NCI-H146 treated with DMSO at 0.1 percent for 48 hours (cell line): Measurements from ENCODE around the gene MUS81.

Experiments
- DNase-seq: peaks from one replicate; lab custom pipeline; 2025; ENCODE audit not compliant: unreplicated experiment; lab: John Stamatoyannopoulos, UW

Gene MUS81

GRCh38 chr11:65872586-65873317 is 12.5 kb downstream of the MUS81 start, which contains the start of gene EFEMP2:
TSS of gene EFEMP2 (minus strand) at chr11:65872800. CDS start at chr11:65872354, 446 bp downstream.
- DNase-seq: no peak

DNA sequence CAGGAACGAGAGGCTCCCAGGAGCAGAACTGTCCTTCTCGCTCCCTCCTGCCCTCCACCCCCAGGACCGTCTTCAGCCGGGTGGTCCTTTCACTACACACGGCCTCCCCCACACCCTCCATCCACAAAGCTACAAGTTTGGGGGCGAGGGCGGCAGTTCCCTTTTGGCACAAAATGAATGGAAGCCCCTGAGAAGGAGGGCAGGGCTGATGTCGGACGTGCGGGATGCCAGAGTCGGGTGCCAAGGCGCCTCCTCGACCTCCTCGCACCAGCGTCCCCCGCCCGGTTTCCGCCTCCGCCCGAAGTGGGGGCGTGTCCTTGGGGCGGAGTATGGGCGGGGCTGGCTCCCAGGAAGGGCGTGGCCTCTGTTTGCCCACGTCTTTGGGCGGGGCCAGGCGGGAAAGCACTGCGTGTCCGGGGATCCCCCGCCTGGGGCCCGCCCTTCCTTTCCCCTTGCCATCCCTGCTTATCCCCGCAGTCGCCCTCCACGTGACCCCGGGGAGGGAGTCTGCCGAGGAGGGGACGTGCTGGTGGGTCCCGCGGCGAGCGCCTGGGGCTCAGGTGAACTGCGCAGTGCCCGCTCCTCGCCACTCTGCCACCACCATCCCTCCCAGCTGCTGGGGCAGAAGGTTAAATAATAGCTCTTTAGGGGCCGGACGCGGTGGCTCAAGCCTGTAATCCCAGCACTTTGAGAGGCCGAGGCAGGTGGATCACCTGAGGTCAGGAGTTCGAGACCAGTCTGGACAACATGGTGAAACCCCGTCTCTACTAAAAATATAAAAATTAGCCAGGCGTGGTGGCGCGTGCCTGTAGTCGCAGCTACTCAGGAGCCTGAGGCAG is 13.3 kb downstream of the MUS81 start:
- DNase-seq: peak; percentile 78

GRCh38 chr11:65879617-65880016 is 19.4 kb downstream of the MUS81 start, which contains the start of gene CTSW:
TSS of gene CTSW (plus strand) at chr11:65879837. CDS start at chr11:65879855, 18 bp downstream.
- DNase-seq: no peak

DNA sequence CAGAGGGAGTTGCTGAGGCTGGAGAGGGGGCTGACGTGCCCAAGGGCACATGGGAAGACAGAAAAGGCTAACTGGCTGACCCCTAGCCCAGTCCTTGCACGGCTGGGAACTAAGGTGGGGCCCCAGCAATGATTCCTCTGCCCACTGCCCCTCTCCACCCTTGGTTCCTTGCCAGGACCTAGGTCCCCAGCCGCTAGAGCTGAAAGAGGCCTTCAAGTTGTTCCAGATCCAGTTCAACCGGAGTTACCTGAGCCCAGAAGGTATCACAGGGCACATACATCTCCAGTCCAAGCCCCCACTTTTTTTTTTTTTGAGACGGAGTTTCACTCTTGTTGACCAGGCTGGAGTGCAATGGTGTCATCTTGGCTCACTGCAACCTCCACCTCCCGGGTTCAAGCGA is 19.8 kb downstream of the MUS81 start:
- DNase-seq: no peak

GRCh38 chr11:65880844-65881421 is 20.7 kb downstream of the MUS81 start:
- DNase-seq: no peak

DNA sequence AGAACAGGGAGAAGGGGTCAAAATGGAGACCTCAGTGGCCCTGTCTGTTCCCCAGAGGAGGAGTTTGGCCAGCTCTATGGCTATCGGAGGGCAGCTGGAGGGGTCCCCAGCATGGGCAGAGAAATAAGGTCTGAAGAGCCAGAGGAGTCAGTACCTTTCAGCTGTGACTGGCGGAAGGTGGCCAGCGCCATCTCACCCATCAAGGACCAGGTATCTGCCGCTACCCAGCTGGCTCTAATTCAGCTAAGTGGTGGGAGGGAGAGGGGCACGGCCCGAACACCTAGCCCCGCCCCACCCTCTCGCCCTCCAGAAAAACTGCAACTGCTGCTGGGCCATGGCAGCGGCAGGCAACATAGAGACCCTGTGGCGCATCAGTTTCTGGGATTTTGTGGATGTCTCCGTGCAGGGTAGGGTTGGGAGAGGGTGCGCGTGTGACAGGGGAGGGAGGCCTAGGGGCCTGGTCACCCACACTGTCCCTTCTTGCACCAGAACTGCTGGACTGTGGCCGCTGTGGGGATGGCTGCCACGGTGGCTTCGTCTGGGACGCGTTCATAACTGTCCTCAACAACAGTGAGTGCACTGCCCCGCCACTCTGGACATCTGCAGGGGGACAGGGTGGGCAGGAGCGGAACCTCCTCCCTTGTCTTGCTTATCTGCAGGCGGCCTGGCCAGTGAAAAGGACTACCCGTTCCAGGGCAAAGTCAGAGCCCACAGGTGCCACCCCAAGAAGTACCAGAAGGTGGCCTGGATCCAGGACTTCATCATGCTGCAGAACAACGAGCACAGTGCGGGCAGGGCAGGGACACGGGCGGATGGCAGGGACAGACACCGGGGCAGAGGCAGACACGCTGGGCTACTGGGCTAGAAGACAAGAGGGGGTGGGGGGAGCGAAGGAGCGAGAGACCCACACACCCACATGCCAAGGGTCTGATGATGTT is 22.2 kb downstream of the MUS81 start:
- DNase-seq: no peak

DNA sequence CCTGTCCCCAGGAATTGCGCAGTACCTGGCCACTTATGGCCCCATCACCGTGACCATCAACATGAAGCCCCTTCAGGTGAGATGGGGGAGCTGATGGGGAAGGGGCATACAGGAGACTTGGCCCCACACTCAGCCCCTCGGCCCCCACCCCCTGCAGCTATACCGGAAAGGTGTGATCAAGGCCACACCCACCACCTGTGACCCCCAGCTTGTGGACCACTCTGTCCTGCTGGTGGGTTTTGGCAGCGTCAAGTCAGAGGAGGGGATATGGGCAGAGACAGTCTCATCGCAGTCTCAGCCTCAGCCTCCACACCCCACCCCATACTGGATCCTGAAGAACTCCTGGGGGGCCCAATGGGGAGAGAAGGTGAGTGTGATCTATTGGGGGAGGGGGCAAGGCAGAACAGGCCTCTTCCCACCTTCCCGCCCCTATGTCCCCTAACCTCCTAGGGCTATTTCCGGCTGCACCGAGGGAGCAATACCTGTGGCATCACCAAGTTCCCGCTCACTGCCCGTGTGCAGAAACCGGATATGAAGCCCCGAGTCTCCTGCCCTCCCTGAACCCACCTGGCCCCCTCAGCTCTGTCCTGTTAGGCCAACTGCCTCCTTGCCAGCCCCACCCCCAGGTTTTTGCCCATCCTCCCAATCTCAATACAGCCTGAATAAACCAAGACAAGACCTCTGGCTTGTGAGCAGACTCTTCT is 23.0 kb downstream of the MUS81 start:
- no peak for DNase-seq

DNA sequence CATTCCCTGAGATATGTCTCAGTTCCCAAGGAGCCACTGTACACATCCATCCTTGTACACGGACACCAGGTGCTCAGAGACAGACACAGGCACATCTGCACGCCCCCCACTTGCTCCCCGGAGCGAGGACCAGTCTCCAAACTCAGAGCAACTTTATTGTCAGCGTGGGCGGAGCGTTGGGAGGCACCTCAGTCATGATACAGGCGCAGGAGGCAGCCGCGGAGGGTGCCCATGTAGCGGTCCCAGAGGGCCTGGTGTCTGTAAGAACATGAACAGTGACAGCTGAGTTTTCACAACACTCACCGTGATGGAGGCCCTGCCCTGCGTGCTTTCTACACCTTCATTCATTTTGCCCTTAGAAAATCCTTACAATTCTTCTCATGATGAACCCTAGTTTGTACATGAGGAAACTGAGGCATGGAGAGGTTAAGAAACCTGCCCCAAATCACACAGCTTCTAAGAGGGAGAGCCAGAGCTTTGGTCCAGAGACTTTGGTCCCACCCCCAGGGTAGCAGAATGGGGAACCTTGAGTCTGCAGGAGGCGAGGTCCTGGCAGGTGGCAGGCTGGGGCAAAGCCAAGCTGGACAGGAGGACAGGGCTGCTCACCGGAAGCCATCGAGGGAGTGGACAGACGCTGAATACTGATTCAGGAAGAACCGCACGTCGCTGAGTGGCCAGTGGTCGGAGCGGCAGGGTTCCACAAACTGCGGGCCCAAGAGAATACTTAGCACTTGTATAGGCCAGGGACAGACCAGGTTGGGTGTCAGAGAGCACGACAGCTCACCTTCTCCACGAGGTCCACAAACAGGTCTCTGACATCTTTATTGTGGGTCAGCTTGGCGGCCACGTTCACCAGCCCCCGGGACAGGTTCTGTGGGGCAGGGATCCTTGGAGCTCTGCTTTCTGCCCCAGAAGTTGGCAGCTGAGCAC is 23.8 kb downstream of the MUS81 start:
- DNase-seq: no peak

DNA sequence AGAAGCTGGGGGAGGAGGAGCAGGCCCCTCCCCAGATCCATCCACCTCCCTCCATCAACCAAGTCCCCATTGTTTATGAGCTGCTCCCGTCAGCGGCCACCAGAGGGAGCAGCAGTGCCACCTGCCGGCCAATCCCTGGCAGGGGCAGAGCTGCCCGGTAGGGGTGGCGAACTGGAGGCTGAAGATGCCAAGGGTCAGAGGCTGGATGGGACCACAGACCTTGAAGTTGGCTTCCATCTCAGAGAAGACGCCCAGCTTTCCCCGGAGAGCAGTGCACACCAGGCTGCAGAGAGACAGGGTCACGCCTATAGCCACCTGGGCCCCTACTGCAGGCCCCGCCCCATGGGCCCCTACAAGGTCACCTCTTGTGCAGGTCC is 24.5 kb downstream of the MUS81 start:
- peak; percentile 53 for DNase-seq

DNA sequence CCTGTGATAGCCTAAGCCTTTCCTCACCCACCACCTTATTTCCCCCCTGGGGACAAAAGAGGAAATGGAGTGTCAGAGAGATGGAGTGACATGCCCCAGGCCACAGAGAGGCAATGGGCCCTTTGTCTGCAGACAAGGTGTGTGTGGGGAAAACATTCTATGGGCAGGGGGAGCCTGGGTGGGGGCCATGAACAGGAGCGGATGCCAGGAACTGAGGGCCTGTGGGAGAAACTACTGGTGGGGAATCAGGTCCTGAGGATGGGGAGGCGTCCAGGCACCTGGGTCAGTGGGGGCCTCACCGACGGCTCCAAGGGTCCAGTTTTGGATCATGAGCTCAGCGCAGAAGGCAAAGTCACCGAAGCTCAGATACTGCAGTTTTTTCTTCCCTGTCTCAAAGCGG is 25.0 kb downstream of the MUS81 start:
- no peak for DNase-seq

GRCh38 chr11:65885808-65886536 is 25.7 kb downstream of the MUS81 start:
- DNase-seq: no peak

DNA sequence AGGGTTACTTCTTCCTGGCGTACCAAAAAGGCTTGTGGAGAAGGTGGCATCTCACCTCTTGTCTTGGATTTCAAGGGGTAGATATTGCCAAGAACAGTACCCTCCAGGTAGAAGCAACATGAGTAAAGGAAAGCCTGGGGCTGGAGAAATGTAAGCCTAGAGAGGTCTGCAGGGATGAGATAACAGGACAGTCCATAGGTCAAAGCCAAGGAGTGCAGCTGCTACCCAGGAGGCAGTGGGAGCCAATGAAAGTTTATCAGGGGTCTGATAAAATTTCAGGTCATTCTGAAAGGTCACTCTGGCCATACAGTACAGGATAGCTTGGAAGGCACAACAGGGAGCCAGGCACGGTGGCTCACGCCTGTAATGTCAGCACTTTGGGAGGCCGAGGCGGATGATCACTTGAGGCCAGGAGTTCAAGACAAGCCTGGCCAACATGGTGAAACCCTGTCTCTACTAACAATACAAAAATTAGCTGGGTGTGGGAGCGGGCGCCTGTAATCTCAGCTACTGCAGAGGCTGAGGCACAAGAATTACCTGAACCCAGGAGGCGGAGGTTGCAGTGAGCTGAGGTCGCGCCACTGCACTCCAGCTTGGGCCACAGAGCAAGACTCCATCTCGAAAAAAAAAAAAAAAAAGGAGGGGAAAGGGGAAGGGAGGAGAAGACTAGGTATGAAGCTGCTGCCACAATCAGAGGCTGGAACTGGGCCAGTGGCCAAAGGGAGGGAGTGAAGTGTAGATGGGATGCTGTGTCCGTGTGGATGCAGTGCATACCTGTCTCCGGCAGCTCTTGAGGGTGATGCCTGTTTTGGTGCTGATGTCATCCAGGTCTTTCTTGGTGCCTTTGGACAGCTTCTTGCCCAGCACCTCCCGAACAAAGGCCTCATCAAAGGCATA is 26.8 kb downstream of the MUS81 start:
- no peak for DNase-seq

DNA sequence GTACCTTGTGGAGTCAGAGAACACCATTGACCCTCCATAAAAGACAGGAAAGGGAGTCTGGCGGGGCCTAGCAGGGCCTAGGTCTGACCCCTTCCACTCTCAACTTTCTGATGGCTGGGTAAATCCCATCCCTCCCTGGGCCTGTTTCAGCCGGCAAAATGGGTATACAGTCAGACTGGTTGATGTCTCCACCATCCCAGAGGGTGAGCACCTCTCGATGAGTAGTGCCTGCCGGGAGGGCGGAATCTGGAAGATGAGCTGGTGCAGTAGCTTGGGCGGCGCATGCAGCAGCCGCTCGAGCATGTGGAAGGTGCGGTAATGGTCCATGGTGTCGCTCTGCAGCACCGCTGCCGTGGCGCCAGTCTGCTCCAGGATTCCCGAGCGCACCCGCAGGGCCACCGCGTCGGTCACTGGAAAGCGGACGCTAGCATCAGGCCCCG is 27.5 kb downstream of the MUS81 start:
- DNase-seq: no peak

- peak; percentile 81 for DNase-seq
These were observed 28.1 kb downstream of the MUS81 start, which contains the start of gene FIBP for GRCh38 chr11:65888163-65888814. TSS of gene FIBP (minus strand) at chr11:65888471. CDS start at chr11:65888418, 53 bp downstream.

DNA sequence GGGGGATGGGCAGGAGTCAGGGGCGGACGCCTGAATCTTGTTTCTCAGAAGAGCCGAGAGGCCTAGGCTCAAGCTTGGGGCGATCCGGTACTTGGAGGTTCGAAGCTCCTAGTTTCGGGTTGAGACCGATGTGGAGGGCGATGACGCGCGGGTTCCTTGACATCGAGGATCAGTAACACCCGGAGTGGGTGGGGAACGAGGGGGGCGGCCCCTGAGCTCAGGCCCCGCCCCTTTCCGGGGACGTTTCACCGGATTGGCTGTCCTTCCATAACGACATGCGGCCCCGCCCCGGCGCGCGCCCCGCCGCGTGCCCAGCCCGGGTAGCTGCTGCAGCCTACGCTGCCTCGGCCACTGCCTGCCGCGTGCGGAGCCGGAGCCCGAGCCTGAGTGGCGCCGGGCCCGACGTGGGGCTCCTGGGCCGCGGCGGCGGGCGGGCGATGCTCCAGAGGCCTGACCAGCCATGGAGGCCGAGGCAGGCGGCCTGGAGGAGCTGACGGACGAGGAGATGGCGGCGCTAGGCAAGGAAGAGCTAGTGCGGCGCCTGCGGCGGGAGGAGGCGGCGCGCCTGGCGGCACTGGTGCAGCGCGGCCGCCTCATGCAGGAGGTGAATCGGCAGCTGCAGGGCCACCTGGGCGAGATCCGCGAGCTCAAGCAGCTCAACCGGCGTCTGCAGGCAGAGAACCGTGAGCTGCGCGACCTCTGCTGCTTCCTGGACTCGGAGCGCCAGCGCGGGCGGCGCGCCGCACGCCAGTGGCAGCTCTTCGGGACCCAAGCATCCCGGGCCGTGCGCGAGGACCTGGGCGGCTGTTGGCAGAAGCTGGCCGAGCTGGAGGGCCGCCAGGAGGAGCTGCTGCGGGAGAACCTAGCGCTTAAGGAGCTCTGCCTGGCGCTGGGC is 30.3 kb downstream of the MUS81 start, which contains the start of gene CCDC85B:
Gene CCDC85B, plus strand, starts transcription at position 350 of the 895 bp plus-strand sequence. Its CDS starts 111 bp downstream, at position 461.
- DNase-seq: peak; percentile 82
